ENCODE results near the gene COL21A1.

COL21A1 gene

DNA sequence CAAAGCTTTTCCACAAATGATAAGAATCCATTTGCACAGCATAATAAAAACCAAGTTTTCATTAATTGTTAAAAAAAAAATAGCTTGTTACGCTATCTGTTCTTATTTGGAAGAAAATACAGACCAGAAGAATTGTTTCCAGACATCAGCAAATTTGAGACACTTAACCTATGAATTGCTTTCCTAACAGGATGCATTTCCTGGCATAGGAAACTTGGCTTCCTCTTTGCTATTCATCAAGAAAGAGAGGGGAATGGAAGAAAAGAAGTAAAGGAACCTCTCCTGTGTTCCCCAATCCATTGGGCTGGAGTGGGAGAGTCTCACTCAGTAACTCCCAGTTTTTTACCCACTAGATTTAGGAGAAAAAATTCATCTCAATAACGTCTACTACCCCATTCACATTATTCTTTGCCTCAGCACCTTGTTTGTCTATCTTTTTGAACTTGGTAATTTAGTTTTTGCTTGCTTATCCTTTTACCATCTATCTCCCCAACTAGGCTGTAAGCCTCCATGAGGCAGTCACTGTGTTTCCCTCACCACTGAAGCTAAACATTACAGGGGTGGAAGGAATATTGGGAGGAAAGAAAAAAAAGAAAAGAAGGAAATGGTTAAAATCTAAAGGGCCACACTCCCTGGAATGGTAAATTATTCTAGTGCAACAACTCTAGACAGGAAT is 150.3 kb downstream of the COL21A1 start:
- Histone ChIP-seq H3K4me2 (ENCODE audit: insufficient read depth, low read length) (no peak overlapping the region), H3K9me3 (ENCODE audit: insufficient read depth, low read length, severe bottlenecking) (no peaks in the 10 kb centered on the region), H3K4me3 (ENCODE audit: low read depth in 1 of 2, low read length in 2 of 2) (no peak overlapping the region), H3K36me3 (ENCODE audit: insufficient read depth, low read length) (no peaks in the 10 kb centered on the region), H3K4me1 (ENCODE audit: insufficient read depth, low read length) (no peaks in the 10 kb centered on the region), H2AFZ (ENCODE audit: low read depth, low read length) (no peak overlapping the region), H4K20me1 (ENCODE audit: insufficient read depth, low read length) (no peaks in the 10 kb centered on the region), H3K9ac (ENCODE audit: low read depth, low read length) (no peak overlapping the region), H3K27ac (ENCODE audit: low read length) (no peak overlapping the region), H3K27me3 (ENCODE audit: insufficient read depth, low read length, poor library complexity) (no peaks in the 10 kb centered on the region), H3K79me2 (ENCODE audit: insufficient read depth, low read length) (no peaks in the 10 kb centered on the region)
- no peak for TF ChIP-seq EZH2 (IDR thresholded peaks at IDR 0.05; ENCODE audit: borderline replicate concordance, low read depth, low read length, severe bottlenecking)
- TF ChIP-seq CTCF (IDR thresholded peaks at IDR 0.05; ENCODE audit: borderline replicate concordance, extremely low read depth, low read length, poor library complexity, severe bottlenecking), result no peak
- no peak for DNase-seq
- ATAC-seq (ENCODE audit: insufficient read depth, low read depth), result no peak

DNA sequence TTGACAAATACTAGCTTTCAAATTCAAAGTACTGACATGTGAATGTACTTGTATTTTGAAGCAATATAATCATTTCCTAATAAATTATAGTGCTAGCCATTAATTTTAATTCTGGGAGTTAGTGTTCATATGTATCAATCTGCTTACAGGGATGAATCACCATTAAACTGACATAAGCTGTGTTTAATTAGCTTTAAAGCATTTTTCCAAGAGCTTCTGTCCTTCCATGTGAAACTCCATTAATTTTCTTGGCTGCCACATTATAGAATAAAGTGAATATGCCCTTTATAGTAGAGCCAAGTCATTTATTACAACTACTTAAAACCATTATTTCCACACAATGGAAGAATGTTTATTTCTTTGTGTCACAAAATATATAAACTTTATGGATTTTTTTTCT is 150.8 kb downstream of the COL21A1 start:
- no peaks in the 10 kb centered on the region for H3K4me1 ChIP-seq (ENCODE audit: insufficient read depth, low read length)
- DNase-seq (no peak), ATAC-seq (ENCODE audit: insufficient read depth, low read depth) (no peak)
- H3K4me3 ChIP-seq (ENCODE audit: low read depth in 1 of 2, low read length in 2 of 2), result no peak overlapping the region
- no peaks in the 10 kb centered on the region for H3K27me3 ChIP-seq (ENCODE audit: insufficient read depth, low read length, poor library complexity)
- TF ChIP-seq EZH2 (IDR thresholded peaks at IDR 0.05; ENCODE audit: borderline replicate concordance, low read depth, low read length, severe bottlenecking) (no peak), CTCF (IDR thresholded peaks at IDR 0.05; ENCODE audit: borderline replicate concordance, extremely low read depth, low read length, poor library complexity, severe bottlenecking) (no peak)
- H3K9ac ChIP-seq (ENCODE audit: low read depth, low read length), result no peak overlapping the region
- no peak overlapping the region for H3K4me2 ChIP-seq (ENCODE audit: insufficient read depth, low read length)
- H3K79me2 ChIP-seq (ENCODE audit: insufficient read depth, low read length), result no peaks in the 10 kb centered on the region
- no peak overlapping the region for H3K27ac ChIP-seq (ENCODE audit: low read length)
- no peak overlapping the region for H2AFZ ChIP-seq (ENCODE audit: low read depth, low read length)
- H4K20me1 ChIP-seq (ENCODE audit: insufficient read depth, low read length), result no peaks in the 10 kb centered on the region
- no peaks in the 10 kb centered on the region for H3K9me3 ChIP-seq (ENCODE audit: insufficient read depth, low read length, severe bottlenecking)
- no peaks in the 10 kb centered on the region for H3K36me3 ChIP-seq (ENCODE audit: insufficient read depth, low read length)

DNA sequence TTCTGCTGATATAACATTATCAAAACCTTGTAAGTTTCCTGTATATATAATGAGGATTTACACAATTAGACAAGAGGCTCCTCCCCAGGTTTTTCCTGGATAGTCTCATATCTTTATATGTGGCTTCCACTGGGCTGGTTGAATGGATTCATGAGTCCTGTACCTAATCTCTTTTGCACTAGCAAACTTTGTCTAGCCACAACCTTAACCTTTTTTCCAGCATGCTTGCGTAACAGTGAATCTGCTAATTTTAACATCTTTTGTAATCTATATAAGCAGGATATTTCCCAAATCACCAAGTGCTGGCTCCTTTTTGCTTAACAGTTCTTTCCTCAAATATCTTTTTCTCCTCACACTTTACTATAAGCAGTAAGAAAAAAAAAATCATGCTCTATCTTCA is 153.6 kb downstream of the COL21A1 start:
- DNase-seq, result no peak
- H3K36me3 ChIP-seq (ENCODE audit: insufficient read depth, low read length), result no peaks in the 10 kb centered on the region
- no peak overlapping the region for H3K27ac ChIP-seq (ENCODE audit: low read length)
- ATAC-seq (ENCODE audit: insufficient read depth, low read depth), result no peak
- no peak overlapping the region for H3K4me3 ChIP-seq (ENCODE audit: low read depth in 1 of 2, low read length in 2 of 2)
- no peaks in the 10 kb centered on the region for H4K20me1 ChIP-seq (ENCODE audit: insufficient read depth, low read length)
- H3K4me2 ChIP-seq (ENCODE audit: insufficient read depth, low read length), result no peak overlapping the region
- no peaks in the 10 kb centered on the region for H3K27me3 ChIP-seq (ENCODE audit: insufficient read depth, low read length, poor library complexity)
- no peak overlapping the region for H3K9ac ChIP-seq (ENCODE audit: low read depth, low read length)
- H3K79me2 ChIP-seq (ENCODE audit: insufficient read depth, low read length), result no peaks in the 10 kb centered on the region
- H3K4me1 ChIP-seq (ENCODE audit: insufficient read depth, low read length), result no peaks in the 10 kb centered on the region
- TF ChIP-seq EZH2 (IDR thresholded peaks at IDR 0.05; ENCODE audit: borderline replicate concordance, low read depth, low read length, severe bottlenecking), result no peak
- no peaks in the 10 kb centered on the region for H3K9me3 ChIP-seq (ENCODE audit: insufficient read depth, low read length, severe bottlenecking)
- no peak overlapping the region for H2AFZ ChIP-seq (ENCODE audit: low read depth, low read length)

DNA sequence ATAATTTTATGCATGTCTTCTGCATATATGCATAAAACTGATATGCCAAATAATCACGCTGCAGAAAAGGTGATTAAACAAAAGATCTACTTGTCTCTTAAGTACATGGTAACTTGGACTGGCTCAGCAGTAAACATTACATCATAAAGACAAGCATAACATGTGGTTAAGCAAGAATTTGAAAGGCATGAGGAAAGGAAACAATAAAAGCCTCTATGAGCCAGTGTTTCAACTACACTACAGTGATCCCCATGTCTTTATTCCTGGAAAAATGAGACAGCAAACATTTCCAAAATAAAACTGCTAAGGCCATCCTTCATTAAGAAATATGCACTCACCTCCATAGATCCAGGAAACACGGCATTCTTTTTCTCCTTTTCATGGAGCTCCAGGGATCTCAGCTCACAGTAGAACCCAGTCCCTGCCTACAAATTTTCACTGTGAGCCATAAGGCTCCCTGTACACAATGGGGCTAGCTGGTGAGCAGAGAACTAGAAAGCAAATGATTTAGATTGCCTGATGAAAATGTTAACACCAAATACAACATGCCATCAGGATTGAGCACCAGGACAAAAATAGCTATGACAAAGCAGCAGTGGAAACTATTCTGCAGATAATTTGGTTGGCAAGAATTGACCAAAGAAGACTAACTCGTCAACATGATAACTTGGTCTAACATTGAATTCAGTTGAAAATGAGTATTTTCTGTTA is 156.1 kb downstream of the COL21A1 start:
- DNase-seq (no peak), ATAC-seq (ENCODE audit: insufficient read depth, low read depth) (no peak)
- H4K20me1 ChIP-seq (ENCODE audit: insufficient read depth, low read length), result no peaks in the 10 kb centered on the region
- no peaks in the 10 kb centered on the region for H3K36me3 ChIP-seq (ENCODE audit: insufficient read depth, low read length)
- H3K4me3 ChIP-seq (ENCODE audit: low read depth in 1 of 2, low read length in 2 of 2), result no peak overlapping the region
- no peak overlapping the region for H2AFZ ChIP-seq (ENCODE audit: low read depth, low read length)
- H3K27me3 ChIP-seq (ENCODE audit: insufficient read depth, low read length, poor library complexity), result no peaks in the 10 kb centered on the region
- H3K4me1 ChIP-seq (ENCODE audit: insufficient read depth, low read length), result no peaks in the 10 kb centered on the region
- no peak for TF ChIP-seq CTCF (IDR thresholded peaks at IDR 0.05; ENCODE audit: borderline replicate concordance, extremely low read depth, low read length, poor library complexity, severe bottlenecking)
- TF ChIP-seq EZH2 (IDR thresholded peaks at IDR 0.05; ENCODE audit: borderline replicate concordance, low read depth, low read length, severe bottlenecking), result no peak
- no peaks in the 10 kb centered on the region for H3K79me2 ChIP-seq (ENCODE audit: insufficient read depth, low read length)
- no peaks in the 10 kb centered on the region for H3K9me3 ChIP-seq (ENCODE audit: insufficient read depth, low read length, severe bottlenecking)
- no peak overlapping the region for H3K27ac ChIP-seq (ENCODE audit: low read length)
- no peak overlapping the region for H3K4me2 ChIP-seq (ENCODE audit: insufficient read depth, low read length)
- no peak overlapping the region for H3K9ac ChIP-seq (ENCODE audit: low read depth, low read length)

Measured in DND-41 (cell line).